BLaER1 (cell line): ENCODE data around the gene MOB3A.

Experiments
- H3K27ac ChIP-seq: shearing (Covaris generic); formaldehyde crosslinking; 2 replicates; pipeline ENCODE4 v1.8.1; 2022
- H3K27me3 ChIP-seq: shearing (Covaris generic); formaldehyde crosslinking; 2 replicates; pipeline ENCODE4 v1.8.1; 2022
- H3K36me3 ChIP-seq: shearing (Covaris generic); formaldehyde crosslinking; 2 replicates; pipeline ENCODE4 v1.8.1; 2022
- H3K4me1 ChIP-seq: shearing (Covaris generic); formaldehyde crosslinking; 2 replicates; pipeline ENCODE4 v1.8.1; 2022
- H3K4me2 ChIP-seq: shearing (Covaris generic); formaldehyde crosslinking; 2 replicates; pipeline ENCODE4 v1.8.1; 2022
- H3K4me3 ChIP-seq: shearing (Covaris generic); formaldehyde crosslinking; 2 replicates; pipeline ENCODE4 v1.8.1; 2022
- H3K9ac ChIP-seq: shearing (Covaris generic); formaldehyde crosslinking; 2 replicates; pipeline ENCODE4 v1.8.1; 2022
- H3K9me3 ChIP-seq: shearing (Covaris generic); formaldehyde crosslinking; 2 replicates; pipeline ENCODE4 v1.8.1; 2022
- H4K20me1 ChIP-seq: shearing (Covaris generic); formaldehyde crosslinking; 2 replicates; pipeline ENCODE4 v1.8.1; 2022
- Cebpa-rat ChIP-seq: shearing (Covaris generic); IDR thresholded peaks from 2 replicates; pipeline ENCODE4 v1.8.1; 2022

Gene MOB3A

DNA sequence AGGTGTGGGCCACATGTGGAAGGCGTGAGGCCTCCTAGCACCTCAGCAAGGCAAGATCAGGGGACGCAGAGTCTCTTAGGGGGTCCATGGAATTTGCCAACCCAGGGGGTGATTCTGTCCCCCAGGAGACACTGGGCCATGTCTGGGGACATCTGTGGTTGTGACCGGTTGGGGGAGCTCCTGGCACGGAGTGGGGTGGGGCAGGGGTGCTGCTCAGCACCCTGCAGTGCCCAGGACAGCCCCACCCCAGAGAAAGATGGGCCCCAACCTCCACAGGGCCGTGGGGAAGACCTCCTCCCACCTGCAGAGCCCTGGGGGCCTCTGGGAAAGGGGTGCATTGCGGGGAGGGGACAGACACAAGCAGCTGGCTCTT lies 49.1 kb downstream of the MOB3A start:
- peak overlapping the region; percentile 89 for H3K4me2 ChIP-seq
- H3K4me1 ChIP-seq = peaks cover 85% of the 10 kb centered on the region
- no peak for TF ChIP-seq Cebpa-rat
- no peak overlapping the region for H3K4me3 ChIP-seq
- no peaks in the 10 kb centered on the region for H3K9me3 ChIP-seq
- peaks cover 84% of the 10 kb centered on the region for H4K20me1 ChIP-seq
- H3K27ac ChIP-seq = peak overlapping the region; percentile 93
- H3K36me3 ChIP-seq = peaks cover 73% of the 10 kb centered on the region
- H3K9ac ChIP-seq = peak overlapping the region; percentile 96; the same call in 1 of the 2 replicates
- no peaks in the 10 kb centered on the region for H3K27me3 ChIP-seq

DNA sequence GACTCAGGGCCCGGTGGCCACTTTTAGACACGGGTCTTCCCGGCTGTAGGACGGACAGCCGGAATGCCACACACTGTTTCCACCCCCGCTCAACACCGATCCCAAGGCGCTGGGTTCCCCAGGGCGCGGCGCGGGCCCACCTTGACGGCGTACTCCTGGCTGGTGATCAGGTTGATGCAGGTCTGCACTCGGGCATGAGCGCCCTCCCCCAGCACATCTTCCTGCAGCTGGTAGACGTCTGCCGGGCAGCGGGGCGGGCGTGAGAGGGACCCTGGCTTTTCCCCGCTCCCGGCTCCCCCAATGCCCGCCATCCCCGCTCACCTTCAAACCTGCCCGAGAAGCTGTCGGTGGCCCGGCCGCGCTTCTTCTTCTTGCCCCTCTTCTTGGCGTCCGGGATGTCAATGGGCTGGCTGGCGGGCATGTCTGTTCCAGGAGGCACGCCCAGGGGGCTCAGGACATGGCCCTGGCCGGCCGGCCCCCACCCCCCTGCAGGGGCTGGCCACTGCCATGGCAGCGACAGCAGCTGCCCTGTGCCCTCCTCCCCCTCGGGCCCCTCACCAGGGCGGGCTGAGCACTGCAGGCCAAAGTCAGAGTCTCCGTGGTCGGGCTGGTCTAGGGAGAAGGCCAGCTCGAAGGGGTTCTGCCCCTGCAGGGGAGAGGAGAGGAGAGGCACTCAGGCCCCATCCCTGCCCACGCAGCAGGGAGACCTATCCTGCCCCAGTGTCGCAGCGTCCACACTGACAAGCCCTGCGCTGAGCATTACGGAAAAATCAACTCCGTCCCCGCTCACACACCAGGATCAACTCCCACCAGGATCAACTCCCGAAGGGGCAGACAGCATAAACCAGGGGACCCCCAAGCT lies 49.8 kb downstream of the MOB3A start:
- no peak overlapping the region for H3K4me3 ChIP-seq
- peaks cover 91% of the 10 kb centered on the region for H4K20me1 ChIP-seq
- H3K36me3 ChIP-seq = peaks cover 78% of the 10 kb centered on the region
- H3K4me1 ChIP-seq = peaks cover 84% of the 10 kb centered on the region
- peak overlapping the region; percentile 96 for H3K4me2 ChIP-seq
- no peaks in the 10 kb centered on the region for H3K9me3 ChIP-seq
- H3K27ac ChIP-seq = peak overlapping the region; percentile 93; the same call in 1 of the 2 replicates
- peak overlapping the region; percentile 96; the same call in 1 of the 2 replicates for H3K9ac ChIP-seq
- H3K27me3 ChIP-seq = no peaks in the 10 kb centered on the region
- no peak for TF ChIP-seq Cebpa-rat

DNA sequence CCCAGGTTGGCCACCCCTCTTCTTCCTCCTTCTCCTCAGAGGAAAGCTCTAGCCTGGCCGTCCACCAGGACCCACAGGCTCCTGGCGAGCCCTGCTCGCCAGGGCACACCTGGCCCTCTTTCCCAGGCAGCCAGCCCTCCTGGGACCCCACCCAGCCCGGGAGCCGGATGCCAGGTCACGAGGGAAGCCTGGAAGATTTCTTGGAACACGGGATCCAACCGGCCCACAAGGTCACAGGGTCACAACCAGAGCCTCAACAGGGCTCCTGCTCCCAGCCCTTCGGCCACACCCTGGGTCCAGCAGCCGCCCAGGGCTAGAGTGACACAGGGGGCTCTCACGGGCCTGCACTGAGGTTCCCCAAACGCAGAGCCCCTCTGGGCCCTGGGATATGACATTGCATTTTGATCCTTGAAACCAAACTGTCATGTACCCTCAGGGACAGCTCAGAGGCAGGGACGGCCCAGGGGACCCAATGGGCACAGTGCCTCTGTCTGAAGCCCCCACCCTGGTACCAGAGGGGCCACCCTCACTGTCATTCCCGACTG lies 50.6 kb downstream of the MOB3A start:
- H3K9ac ChIP-seq = peak overlapping the region; percentile 41; the same call in 1 of the 2 replicates
- H3K9me3 ChIP-seq = no peaks in the 10 kb centered on the region
- no peaks in the 10 kb centered on the region for H3K27me3 ChIP-seq
- H3K4me2 ChIP-seq = peak overlapping the region; percentile 96
- no peak overlapping the region for H3K4me3 ChIP-seq
- H3K4me1 ChIP-seq = peaks cover 91% of the 10 kb centered on the region
- H3K36me3 ChIP-seq = peaks cover 85% of the 10 kb centered on the region
- TF ChIP-seq Cebpa-rat = no peak
- peak overlapping the region; percentile 13; the same call in 1 of the 2 replicates for H3K27ac ChIP-seq
- peaks cover 97% of the 10 kb centered on the region for H4K20me1 ChIP-seq

DNA sequence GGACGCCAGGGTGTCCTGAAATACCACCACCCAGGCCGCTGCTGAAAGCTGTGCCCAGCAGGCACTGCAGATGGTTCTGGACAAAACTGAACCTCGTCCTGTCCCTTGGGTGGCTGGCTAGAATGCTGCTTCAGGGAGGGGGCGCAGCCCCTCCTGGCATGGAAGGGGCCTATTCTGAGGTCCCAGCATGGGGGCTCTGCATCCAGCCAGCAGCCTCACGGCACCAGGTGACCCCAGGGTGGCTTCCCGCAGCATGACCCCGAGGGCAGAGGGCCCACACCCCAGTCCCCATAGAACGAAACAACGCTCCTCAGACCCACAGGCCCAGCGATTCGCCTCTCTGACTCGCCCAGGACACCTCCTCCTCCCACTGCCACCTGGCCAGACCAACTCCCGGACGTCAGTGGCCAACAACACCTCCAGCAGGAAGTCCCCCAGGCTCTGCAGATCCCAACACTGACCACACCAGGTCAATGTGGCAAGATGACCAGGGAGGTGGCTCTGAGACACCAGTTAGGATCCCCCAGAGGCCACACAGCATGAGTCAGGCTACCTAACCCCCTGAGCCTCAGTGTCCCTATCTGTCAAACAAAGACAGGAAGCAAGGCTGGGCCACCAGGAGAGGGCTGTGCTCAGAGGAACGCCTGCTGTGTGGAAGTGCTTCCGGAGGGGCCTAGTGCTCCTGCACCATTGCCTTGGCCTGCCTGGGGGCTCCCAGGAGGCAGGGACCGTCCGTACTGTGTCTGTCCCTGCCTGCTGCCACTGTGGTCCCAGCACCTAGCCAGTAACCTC lies 51.2 kb downstream of the MOB3A start:
- Histone ChIP-seq H3K4me1 (peaks cover 94% of the 10 kb centered on the region), H3K27me3 (no peaks in the 10 kb centered on the region), H3K27ac (peak overlapping the region; percentile 13), H4K20me1 (peaks cover 97% of the 10 kb centered on the region), H3K9ac (peak overlapping the region; percentile 41; the same call in 1 of the 2 replicates), H3K4me2 (peak overlapping the region; percentile 96), H3K4me3 (no peak overlapping the region), H3K36me3 (peaks cover 92% of the 10 kb centered on the region), H3K9me3 (no peaks in the 10 kb centered on the region)
- TF ChIP-seq Cebpa-rat = no peak

DNA sequence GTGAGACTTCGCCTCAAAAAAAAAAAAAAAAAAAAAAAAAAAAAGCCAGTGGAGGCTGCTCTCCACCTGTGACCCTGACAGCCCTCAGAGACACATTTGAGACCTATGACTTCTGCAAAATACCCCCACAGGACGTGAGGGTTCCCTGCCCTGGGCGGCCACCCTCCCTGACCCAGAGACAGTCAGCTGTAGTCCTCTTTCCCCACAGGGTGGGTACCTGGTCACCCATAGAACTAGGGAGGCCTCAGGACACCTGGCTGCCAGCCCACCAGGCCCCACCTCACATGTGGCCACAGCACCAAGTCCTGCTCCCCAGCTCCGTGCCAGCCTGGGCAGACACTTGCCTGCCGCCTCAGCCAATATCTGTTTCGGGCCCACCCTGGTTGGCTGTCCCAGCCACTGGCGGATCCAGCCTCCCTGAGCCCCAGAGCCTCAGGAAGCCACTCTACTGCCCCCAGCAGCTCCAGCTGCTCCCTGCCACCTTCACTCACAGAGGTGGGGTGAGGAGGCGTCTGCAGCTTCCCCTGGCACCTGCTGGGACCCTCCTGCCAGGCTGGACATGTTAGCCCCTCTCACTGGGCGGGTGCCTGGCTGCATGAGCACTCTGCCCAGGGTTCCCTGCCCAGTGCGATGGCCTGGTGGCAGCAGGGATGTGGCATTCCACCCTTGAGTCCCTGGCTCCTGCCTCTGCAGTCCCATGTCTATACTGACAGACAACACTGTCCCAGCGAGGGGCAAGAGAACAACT lies 52.0 kb downstream of the MOB3A start:
- Histone ChIP-seq H3K4me1 (peaks cover 87% of the 10 kb centered on the region), H3K27ac (peak overlapping the region; percentile 13), H3K4me3 (no peak overlapping the region), H3K4me2 (peak overlapping the region; percentile 96), H4K20me1 (peaks cover 97% of the 10 kb centered on the region), H3K9me3 (no peaks in the 10 kb centered on the region), H3K27me3 (no peaks in the 10 kb centered on the region), H3K9ac (peak overlapping the region; percentile 11; the same call in 1 of the 2 replicates), H3K36me3 (peaks cover 95% of the 10 kb centered on the region)
- no peak for TF ChIP-seq Cebpa-rat

DNA sequence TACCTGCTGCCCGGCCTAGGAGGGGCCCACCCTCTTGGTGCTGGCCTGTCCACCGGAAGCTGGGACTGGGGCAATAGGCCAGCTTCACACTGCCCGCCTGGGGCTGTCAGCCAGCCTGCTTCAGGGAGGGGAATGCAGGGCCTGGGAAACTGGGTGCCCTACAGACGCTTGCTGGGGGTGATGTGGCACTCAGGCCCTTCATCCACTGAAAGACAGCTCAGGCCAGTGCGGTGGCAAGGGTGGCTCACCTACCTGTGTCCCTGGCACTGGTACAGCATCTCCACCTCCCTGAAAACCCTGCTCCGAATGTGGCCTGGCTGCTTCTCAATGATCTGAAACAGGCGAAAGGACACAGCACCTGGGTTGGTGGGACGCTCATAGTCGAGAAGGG lies 52.9 kb downstream of the MOB3A start:
- Histone ChIP-seq H3K4me2 (peak overlapping the region; percentile 96), H3K4me1 (peaks cover 78% of the 10 kb centered on the region)

DNA sequence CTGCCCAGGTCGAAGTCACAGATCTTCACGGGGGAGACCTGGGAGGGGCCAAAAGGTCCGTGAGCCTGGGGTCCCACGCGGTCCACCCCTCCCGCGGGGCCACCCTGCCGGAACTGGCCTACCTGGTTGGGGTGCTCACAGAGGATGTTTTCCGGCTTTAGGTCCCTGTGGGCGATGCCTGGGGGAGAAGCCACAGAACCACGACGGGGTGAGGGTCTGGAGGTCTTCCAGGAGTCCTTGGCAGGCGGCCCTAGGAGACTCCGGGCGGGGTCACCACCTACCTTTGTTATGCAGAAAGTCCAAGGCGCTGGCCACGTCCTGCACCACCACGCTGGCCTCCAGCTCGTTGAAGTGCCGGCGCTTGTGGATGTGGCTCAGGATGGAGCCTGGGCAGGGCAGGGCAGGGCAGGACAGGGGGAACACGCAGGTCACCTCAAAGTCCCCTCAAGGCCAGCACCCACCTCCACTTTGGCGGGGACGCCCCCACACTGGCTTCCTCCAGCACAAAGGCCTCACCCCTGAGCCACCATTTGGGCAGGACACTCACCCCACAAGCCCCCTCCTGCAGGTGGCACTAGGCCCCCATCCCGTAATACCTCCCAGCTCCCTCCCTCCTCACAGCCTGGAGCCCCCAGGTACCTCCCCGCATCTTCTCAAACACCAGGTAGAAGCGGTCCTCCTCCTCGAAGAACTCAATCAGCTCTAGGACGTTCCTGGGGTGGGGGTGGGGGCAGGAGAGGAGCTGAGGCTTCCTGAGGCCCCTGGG lies 53.5 kb downstream of the MOB3A start:
- H3K27ac ChIP-seq = peak overlapping the region; percentile 80
- H3K27me3 ChIP-seq = no peaks in the 10 kb centered on the region
- H3K9ac ChIP-seq = peak overlapping the region; percentile 45
- H3K4me2 ChIP-seq = peak overlapping the region; percentile 96
- H3K9me3 ChIP-seq = no peaks in the 10 kb centered on the region
- peaks cover 97% of the 10 kb centered on the region for H4K20me1 ChIP-seq
- peaks cover 95% of the 10 kb centered on the region for H3K36me3 ChIP-seq
- H3K4me1 ChIP-seq = peaks cover 72% of the 10 kb centered on the region
- H3K4me3 ChIP-seq = peak overlapping the region; percentile 61
- no peak for TF ChIP-seq Cebpa-rat

More for the DNA sequence above, 52.9 kb downstream of the MOB3A start:
- Histone ChIP-seq H3K4me3 (no peak overlapping the region), H3K27me3 (no peaks in the 10 kb centered on the region), H3K27ac (peak overlapping the region; percentile 80; the same call in 1 of the 2 replicates), H3K9ac (0 out of 2 replicates have a peak overlapping the region, but pooled peaks have one; percentile 45), H3K9me3 (no peaks in the 10 kb centered on the region), H4K20me1 (peaks cover 97% of the 10 kb centered on the region), H3K36me3 (peaks cover 95% of the 10 kb centered on the region)
- no peak for TF ChIP-seq Cebpa-rat

DNA sequence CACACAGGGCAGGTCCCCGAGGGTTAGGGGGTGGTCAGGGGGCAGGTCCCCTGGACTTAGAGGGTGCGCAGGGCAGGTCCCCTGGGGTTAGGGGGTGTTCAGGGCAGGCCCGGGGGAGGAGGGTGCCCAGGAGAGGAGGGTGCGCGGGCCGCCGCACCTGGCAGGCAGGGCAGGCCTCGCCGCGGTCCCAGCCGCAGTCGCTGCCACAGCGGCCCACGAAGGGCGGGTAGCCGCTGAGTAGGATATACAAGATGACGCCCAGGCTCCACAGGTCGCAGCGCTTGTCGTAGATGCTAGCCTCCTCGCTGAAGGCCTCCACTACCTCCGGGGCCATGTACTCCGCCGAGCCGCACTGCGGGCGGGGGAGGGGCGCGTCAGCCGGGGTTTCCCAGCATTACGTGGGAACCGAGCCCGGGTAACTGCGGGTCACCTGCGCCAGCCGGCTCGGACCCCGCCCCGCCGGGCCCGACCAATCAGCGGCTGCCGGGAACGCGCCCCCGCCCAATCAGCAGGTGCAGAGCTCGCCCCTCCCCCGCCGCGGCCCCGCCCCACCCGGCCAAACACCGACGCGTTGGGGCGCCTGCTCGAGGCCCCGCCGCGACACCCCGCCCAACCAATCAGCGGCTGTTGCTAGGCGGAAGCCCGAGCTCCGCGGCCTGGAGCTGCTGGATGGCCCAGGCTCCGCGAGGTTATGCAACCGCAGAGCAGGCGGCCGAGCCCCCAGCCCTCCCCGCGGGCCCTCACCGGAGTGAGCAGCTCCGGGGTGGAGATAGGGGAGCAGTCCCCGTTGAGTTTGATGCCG lies 54.2 kb downstream of the MOB3A start:
- Histone ChIP-seq H3K36me3 (peaks cover 90% of the 10 kb centered on the region), H3K4me2 (peak overlapping the region; percentile 96), H3K9me3 (no peaks in the 10 kb centered on the region), H3K4me3 (peak overlapping the region; percentile 63), H3K27ac (peak overlapping the region; percentile 80), H4K20me1 (peaks cover 93% of the 10 kb centered on the region), H3K4me1 (peaks cover 64% of the 10 kb centered on the region), H3K9ac (peak overlapping the region; percentile 63), H3K27me3 (no peaks in the 10 kb centered on the region)
- TF ChIP-seq Cebpa-rat = peak; percentile 93
